Measurements from ENCODE around the gene ITGAX. TPM values are rescaled to one million over a fixed set of nuclear protein-coding genes. Genes with fewer than 3 reads are reported as not detected.

ITGAX gene
- polyA plus RNA-seq, 1 of the 3 experiments (the other 2 are of a cell fraction): 0.66 TPM

DNA sequence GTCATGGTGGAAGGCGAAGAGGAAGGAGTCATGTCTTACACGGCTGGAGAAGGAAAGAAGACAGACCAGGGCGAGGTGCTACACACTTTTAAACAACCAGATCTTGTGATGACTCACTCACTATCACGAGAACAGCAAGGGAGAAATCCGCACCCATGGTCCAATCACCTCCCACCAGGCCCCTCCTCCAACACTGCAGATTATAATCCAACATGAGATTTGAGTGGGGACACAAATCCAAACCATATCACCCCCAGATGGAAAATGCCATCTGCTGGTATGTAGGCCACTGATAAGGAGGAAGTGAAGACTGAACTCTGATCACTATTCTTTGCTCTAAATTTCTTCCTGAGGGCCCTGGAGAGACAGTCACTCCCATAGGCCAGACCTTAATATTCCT is 7.5 kb upstream of the ITGAX start:
- ChIA-PET CTCF (no interaction called here), POLR2A (no interaction called here)
- Histone ChIP-seq H3K79me2 (ENCODE audit: insufficient read depth) (no peaks in the 10 kb centered on the region), H3K9me3 (no peaks in the 10 kb centered on the region), H3K4me2 (no peak overlapping the region), H3K27ac (ENCODE audit: low read depth in 2 of 2, low read length in 1 of 2) (no peak overlapping the region), H3F3A (replicated peaks; ENCODE audit: insufficient read depth) (no peaks in the 10 kb centered on the region), H3K9me2 (no peaks in the 10 kb centered on the region), H3K4me3 (ENCODE audit: low read depth in 2 of 2, low read length in 1 of 2) (no peak overlapping the region), H3K27me3 (ENCODE audit: insufficient read depth) (peaks cover 24% of the 10 kb centered on the region), H4K20me1 (ENCODE audit: insufficient read depth) (no peaks in the 10 kb centered on the region), H2AFZ (ENCODE audit: low read depth) (no peak overlapping the region), H3K4me1 (ENCODE audit: control insufficient read depth in 1 of 2, insufficient read depth in 2 of 2, low read depth in 1 of 2, low read length in 1 of 2) (no peaks in the 10 kb centered on the region), H3K36me3 (replicated peaks in 1 of 2; ENCODE audit: control insufficient read depth in 1 of 2, insufficient read depth in 2 of 2, low read length in 1 of 2) (no peaks in the 10 kb centered on the region), H3K9ac (no peak overlapping the region)
- 0% methylated on average over 5 of the region's 5 CpGs for WGBS (ENCODE audit: low lambda C conversion rate)
- DNase-seq: no peak
- TF ChIP-seq FOXJ3 (CRISPR knock-in tag; IDR thresholded peaks at IDR 0.05): no peak
- TF ChIP-seq CHD2 (IDR thresholded peaks at IDR 0.05; ENCODE audit: low read length, partially characterized antibody): no peak
- TF ChIP-seq, protein P1, sequence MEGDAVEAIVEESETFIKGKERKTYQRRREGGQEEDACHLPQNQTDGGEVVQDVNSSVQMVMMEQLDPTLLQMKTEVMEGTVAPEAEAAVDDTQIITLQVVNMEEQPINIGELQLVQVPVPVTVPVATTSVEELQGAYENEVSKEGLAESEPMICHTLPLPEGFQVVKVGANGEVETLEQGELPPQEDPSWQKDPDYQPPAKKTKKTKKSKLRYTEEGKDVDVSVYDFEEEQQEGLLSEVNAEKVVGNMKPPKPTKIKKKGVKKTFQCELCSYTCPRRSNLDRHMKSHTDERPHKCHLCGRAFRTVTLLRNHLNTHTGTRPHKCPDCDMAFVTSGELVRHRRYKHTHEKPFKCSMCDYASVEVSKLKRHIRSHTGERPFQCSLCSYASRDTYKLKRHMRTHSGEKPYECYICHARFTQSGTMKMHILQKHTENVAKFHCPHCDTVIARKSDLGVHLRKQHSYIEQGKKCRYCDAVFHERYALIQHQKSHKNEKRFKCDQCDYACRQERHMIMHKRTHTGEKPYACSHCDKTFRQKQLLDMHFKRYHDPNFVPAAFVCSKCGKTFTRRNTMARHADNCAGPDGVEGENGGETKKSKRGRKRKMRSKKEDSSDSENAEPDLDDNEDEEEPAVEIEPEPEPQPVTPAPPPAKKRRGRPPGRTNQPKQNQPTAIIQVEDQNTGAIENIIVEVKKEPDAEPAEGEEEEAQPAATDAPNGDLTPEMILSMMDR (IDR thresholded peaks at IDR 0.05): no peak
- TF ChIP-seq FOSL2 (IDR thresholded peaks at IDR 0.05; ENCODE audit: borderline replicate concordance, low read depth): no peak
- TF ChIP-seq IRF3 (IDR thresholded peaks at IDR 0.05; ENCODE audit: low read depth, low read length): no peak
- no peak for TF ChIP-seq RCOR1 (IDR thresholded peaks at IDR 0.05; ENCODE audit: low read length)
- no peak for TF ChIP-seq YY1 (IDR thresholded peaks at IDR 0.05; ENCODE audit: low read depth)
- TF ChIP-seq TCF12 (IDR thresholded peaks at IDR 0.05): no peak
- TF ChIP-seq NFIC (IDR thresholded peaks at IDR 0.05; ENCODE audit: borderline replicate concordance): no peak
- no peak for TF ChIP-seq TAF1 (IDR thresholded peaks at IDR 0.05; ENCODE audit: borderline replicate concordance, low read depth, low read length)
- TF ChIP-seq EP300 (IDR thresholded peaks at IDR 0.05; ENCODE audit: borderline replicate concordance in 1 of 2, low read depth in 1 of 2, low read length in 1 of 2): no peak
- no peak for TF ChIP-seq POLR2AphosphoS5 (IDR thresholded peaks at IDR 0.05; ENCODE audit: low read depth, low read length)
- no peak for TF ChIP-seq RXRA (IDR thresholded peaks at IDR 0.05; ENCODE audit: borderline replicate concordance, low read depth)
- no peak for TF ChIP-seq JUND (IDR thresholded peaks at IDR 0.05)

GRCh38 chr16:31348579-31348978 is 6.4 kb upstream of the ITGAX start:
- ChIA-PET POLR2A (no interaction called here), CTCF (no interaction called here)
- Histone ChIP-seq H3K4me3 (ENCODE audit: low read depth in 2 of 2, low read length in 1 of 2) (no peak overlapping the region), H4K20me1 (ENCODE audit: insufficient read depth) (no peaks in the 10 kb centered on the region), H3K9ac (no peak overlapping the region), H3F3A (replicated peaks; ENCODE audit: insufficient read depth) (no peaks in the 10 kb centered on the region), H3K9me2 (no peaks in the 10 kb centered on the region), H3K4me1 (ENCODE audit: control insufficient read depth in 1 of 2, insufficient read depth in 2 of 2, low read depth in 1 of 2, low read length in 1 of 2) (no peaks in the 10 kb centered on the region), H3K9me3 (no peaks in the 10 kb centered on the region), H2AFZ (ENCODE audit: low read depth) (no peak overlapping the region), H3K36me3 (replicated peaks in 1 of 2; ENCODE audit: control insufficient read depth in 1 of 2, insufficient read depth in 2 of 2, low read length in 1 of 2) (no peaks in the 10 kb centered on the region), H3K79me2 (ENCODE audit: insufficient read depth) (no peaks in the 10 kb centered on the region), H3K27ac (ENCODE audit: low read depth in 2 of 2, low read length in 1 of 2) (no peak overlapping the region), H3K4me2 (no peak overlapping the region), H3K27me3 (ENCODE audit: insufficient read depth) (peaks cover 24% of the 10 kb centered on the region)
- 5% methylated on average over 3 of the region's 3 CpGs for WGBS (ENCODE audit: low lambda C conversion rate)
- DNase-seq: no peak
- no peak for TF ChIP-seq SMC3 (IDR thresholded peaks at IDR 0.05; ENCODE audit: low read depth, low read length)
- TF ChIP-seq USF1 (IDR thresholded peaks at IDR 0.05; ENCODE audit: borderline replicate concordance, low read depth): no peak
- TF ChIP-seq TEAD4 (IDR thresholded peaks at IDR 0.05; ENCODE audit: borderline replicate concordance, insufficient read depth): no peak
- no peak for TF ChIP-seq NFIC (IDR thresholded peaks at IDR 0.05; ENCODE audit: borderline replicate concordance)
- TF ChIP-seq ELF1 (IDR thresholded peaks at IDR 0.05): no peak
- TF ChIP-seq IRF3 (IDR thresholded peaks at IDR 0.05; ENCODE audit: low read depth, low read length): no peak
- no peak for TF ChIP-seq CHD2 (IDR thresholded peaks at IDR 0.05; ENCODE audit: low read length, partially characterized antibody)
- no peak for TF ChIP-seq RCOR1 (IDR thresholded peaks at IDR 0.05; ENCODE audit: low read length)
- TF ChIP-seq, protein P2, sequence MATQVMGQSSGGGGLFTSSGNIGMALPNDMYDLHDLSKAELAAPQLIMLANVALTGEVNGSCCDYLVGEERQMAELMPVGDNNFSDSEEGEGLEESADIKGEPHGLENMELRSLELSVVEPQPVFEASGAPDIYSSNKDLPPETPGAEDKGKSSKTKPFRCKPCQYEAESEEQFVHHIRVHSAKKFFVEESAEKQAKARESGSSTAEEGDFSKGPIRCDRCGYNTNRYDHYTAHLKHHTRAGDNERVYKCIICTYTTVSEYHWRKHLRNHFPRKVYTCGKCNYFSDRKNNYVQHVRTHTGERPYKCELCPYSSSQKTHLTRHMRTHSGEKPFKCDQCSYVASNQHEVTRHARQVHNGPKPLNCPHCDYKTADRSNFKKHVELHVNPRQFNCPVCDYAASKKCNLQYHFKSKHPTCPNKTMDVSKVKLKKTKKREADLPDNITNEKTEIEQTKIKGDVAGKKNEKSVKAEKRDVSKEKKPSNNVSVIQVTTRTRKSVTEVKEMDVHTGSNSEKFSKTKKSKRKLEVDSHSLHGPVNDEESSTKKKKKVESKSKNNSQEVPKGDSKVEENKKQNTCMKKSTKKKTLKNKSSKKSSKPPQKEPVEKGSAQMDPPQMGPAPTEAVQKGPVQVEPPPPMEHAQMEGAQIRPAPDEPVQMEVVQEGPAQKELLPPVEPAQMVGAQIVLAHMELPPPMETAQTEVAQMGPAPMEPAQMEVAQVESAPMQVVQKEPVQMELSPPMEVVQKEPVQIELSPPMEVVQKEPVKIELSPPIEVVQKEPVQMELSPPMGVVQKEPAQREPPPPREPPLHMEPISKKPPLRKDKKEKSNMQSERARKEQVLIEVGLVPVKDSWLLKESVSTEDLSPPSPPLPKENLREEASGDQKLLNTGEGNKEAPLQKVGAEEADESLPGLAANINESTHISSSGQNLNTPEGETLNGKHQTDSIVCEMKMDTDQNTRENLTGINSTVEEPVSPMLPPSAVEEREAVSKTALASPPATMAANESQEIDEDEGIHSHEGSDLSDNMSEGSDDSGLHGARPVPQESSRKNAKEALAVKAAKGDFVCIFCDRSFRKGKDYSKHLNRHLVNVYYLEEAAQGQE (IDR thresholded peaks at IDR 0.05; ENCODE audit: low read depth, low read length): no peak
- TF ChIP-seq GABPA (IDR thresholded peaks at IDR 0.05; ENCODE audit: low read depth): no peak
- TF ChIP-seq RFX5 (IDR thresholded peaks at IDR 0.05; ENCODE audit: low read length): no peak
- TF ChIP-seq YY1 (IDR thresholded peaks at IDR 0.05; ENCODE audit: low read depth): no peak
- TF ChIP-seq FOXJ3 (CRISPR knock-in tag; IDR thresholded peaks at IDR 0.05): no peak

Data from SK-N-SH (cell line).